Stimulated activated CD8-positive, alpha-beta memory T cell treated with anti-CD3 and anti-CD28 coated beads, Interleukin-7, amount 100 ng/mL, for 4 hours (primary cell): Measurements from ENCODE around the gene GALNT2.

Experiments
- DNase-seq, 2 donors: peaks; one replicate each; pipeline ENCODE4 v3.0.0-alpha.2; 2020; ENCODE audit warnings: low read depth in 2 of 2

Gene GALNT2

DNA sequence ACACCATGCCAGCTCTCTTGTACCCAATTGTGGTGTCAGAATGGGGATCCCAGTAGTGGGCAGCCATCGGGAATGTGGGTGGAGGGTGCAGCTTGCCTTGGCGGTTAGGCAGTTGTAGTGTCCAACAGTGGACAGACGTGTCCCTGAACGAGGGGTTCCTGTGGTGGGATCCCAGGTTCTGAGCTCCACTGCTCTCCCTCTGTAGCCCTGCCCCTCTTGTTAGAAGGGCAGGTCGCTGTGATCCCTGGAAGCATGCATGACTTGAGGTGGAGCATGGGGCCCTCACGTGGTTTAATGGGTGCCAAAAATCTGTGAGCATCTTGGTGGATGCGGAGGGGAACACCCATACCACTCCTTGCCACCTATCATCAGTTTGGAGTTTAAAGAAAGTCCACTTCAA is 4.3 kb downstream of the GALNT2 start:
- no peak for DNase-seq

DNA sequence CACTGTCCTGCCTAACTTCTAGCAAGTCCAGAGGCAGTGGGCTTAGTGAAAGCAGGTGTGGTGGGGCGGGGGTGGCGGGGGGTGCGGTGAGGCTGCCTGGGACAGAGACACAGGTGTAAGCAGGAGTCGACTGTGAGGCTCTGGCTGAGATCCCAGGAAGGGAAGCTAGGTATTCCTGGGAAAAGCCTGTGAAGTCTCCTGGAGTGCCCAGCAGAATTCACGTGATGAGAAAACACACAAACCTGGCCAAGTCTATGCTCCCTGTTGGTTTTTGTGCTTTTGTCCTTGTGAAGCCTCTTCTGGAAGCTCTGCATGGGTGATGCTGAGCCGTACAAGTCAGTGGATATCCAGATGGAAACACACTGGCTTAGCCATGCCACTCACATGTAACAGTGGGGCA is 5.3 kb downstream of the GALNT2 start:
- DNase-seq, result no peak

DNA sequence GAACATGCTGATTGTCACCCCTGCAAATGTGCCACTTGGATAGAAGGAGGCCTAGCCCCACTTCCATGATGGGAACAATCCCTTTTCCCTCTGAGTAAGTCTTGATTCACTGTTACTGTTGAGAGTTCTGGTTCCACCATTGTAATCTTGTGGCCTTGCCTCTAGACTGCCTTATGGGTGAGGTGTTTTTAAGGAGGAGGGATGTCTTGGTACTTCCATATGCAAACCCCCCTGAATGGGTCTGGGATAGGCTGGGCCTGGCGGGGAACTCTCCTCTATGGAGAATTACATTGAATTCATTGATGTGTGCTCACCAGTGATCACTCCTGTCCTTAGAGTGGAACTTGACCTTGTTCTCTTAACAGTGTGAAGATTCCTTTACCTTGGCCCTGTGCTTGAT is 5.8 kb downstream of the GALNT2 start:
- DNase-seq, result no peak

DNA sequence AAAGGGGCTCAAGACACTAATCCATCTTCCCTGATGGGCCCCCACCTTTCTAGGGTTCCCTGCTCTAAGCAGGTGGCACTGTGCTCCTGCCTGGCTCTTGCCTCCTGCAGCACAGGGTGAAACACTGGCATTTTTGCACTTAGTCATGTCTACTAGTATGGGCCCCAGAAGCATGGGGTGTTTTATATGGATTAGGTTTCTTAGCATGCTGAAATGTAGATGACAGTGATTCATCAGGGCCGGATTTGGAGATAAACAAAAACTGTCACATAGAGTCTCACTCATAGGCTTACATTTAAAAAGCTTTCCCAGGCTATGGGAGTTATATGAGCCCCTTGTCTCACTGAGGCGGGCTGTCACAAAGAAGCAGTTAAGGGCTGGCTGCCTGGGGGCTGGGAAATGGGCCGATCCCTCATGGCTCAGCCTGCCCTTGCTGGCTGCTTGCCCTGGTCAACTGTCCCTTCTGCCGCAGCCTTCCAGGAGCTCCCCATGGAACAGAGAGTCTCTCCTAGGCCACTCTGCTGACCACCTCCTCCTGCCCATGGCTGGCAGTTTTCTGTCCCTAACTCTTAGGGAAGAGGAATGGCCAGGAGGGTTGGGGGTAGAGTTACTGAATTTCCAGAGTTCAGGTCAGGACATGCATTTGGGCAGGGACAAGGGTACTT is 6.5 kb downstream of the GALNT2 start:
- no peak for DNase-seq

DNA sequence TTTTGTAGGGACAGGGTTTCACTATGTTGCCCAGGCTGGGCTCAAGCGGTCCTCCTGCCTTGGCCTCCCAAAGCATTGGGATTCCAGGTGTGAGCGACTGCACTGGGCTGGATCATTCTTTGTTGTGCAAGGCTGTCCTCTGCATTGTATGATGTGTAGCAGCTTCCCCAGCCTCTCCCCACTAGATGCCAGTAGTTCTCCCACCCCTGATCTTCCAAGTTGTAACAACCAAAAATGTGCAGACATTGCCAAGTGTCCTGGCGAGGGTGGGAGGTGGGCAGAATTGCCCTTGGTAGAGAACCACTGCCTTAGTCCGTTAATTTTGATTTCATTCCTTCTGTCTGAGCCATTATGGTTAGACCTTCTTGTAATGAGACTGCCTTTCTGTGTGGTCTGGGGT is 7.2 kb downstream of the GALNT2 start:
- no peak for DNase-seq

DNA sequence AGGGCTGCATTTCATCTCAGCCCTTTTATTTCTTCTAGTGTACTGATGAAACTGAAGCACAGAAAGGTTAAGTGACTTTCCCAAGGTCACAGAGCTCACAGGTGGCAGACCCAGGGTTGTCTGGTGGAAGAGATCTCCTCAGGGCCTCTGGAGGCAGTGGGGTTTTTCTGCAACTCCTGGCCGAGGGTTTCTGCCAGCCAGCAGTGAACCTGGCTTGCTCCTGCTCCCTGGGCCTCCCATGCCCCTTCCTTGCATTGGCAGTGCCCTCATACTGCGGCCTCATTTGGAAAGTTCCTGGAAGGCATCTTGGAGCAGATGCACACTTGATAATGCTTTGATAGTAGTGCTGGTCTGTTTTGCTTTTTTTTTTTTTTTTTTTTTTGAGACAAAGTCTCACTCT is 7.7 kb downstream of the GALNT2 start:
- DNase-seq, result no peak

DNA sequence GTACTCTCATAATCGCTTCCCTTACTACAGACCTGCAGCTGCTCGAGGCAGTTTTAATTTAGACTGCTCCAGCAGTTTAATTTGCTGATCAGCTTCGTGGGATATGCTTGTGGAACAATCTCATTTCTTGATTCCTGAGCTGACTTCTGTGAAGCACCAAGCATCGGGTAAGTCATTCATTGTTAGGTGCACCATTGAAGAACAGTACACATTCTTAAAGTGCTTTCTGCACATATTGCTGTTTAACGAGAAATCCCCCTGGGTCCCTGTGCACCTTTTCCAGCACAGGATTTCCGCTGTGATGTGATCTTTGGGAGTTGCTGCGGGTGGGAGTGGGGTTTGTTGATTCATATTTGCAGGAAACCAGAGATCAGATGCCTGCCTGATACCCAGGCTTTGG is 9.1 kb downstream of the GALNT2 start:
- DNase-seq, result no peak

DNA sequence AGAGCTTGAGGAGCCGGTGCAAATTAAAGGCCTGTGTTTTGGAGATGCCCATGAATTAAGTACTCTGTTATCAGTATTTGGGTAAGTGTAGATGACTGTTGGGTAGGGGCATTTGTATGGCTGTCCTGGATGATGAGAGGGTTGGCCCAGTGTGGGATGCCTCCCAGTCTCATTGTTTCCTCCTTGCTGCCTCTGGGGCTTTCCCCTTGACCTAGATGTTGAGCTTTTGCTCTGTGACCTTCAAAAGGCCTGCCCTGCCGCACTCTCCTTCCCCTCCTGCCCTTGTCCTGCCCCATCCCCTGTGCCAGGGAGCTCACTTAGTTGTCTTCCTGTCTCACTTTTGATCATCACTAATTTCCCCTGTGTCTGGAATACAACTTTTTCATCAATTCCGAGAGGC is 10.0 kb downstream of the GALNT2 start:
- no peak for DNase-seq

DNA sequence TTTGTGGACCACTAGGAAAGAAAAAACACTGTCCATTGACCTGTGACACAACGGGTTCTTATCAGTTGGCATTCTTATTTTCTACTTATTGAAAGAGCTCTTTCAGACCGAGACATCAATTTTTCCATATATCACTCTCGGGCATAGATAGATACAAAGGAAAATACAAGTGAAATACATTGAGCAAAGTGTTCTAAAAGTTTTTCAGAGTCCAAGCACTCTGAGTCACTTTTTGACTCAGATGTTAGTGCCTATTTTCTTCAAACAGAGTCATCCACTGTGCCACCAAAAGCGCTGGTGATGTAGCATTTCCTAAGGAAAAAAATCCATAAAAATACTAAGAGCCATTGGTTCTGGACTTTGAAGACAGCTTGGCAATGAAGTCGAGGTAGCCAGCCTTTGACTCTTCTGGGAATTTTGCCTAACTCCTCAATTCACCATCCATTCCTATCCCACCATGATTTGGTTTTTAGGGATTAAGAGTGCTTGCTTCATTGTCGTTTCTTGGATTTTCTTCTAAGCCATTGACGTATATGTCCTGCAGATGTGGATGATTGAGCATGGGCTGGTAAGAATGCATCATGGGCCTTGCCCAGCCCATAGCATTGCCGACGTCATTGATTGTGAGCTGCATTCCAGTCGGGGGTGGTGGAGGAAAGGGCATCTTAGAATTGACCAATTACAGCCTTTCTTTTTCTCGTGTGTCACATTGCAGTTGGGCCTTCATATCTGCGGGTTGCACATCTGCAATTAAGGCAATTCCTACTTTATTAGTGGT is 10.6 kb downstream of the GALNT2 start:
- DNase-seq, result no peak

DNA sequence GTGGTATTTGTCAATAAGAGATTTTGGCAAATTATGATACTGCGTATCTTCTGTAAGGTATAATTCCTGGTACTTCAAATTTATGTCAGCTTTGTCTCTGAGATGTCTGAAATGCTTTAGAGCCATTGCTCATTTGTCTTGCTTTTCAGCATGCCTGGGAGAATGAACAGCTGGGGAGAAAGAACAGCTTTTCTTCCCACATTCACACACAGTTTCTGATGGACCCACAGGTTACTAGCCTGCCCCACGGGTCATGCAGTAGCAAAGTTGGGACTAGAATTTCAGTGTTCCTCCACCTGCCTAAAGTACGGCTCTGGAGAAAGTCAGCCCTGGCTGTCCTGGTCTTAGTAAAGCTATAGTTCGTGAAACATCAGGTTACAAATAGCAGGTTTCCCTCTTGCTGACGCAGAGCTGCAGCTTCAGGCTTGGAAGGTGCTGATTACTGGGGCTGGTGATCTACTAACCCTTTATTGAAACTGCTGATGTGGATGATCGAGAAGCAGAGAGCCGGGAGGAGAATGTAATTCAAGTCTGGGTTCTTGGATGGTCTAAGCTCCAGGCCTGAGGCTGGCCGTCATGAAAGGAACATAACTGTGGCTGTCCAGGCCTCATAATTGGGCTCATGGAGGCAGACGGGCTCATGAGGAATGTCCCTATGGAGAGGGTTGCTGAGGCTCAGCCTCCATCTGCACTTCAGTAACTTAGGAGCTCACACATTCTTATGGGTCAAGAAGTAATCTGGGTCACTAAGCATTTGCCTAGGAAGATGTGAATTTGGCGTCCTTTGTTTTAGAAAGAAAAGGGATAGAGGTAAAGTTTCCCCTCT is 12.4 kb downstream of the GALNT2 start:
- no peak for DNase-seq

DNA sequence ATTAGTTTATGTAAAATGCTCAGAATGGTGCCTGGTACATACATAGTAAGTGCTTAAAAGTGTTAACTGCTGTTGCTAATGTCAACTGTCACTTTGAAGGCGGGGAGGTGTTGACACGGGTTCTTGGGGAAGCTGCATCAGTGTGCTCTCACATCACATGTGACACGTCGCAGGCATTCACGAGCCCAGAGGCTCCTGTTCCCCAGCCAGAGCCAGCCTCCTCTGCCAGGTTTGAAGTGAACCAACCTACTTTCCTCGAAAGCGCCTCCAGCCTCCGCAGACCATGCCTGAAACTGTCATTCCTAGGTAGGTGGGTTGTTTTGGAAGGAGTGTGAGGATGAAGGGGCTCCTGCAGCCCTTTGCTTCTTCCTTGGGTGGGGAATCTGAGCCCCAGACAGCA is 13.8 kb downstream of the GALNT2 start:
- no peak for DNase-seq

DNA sequence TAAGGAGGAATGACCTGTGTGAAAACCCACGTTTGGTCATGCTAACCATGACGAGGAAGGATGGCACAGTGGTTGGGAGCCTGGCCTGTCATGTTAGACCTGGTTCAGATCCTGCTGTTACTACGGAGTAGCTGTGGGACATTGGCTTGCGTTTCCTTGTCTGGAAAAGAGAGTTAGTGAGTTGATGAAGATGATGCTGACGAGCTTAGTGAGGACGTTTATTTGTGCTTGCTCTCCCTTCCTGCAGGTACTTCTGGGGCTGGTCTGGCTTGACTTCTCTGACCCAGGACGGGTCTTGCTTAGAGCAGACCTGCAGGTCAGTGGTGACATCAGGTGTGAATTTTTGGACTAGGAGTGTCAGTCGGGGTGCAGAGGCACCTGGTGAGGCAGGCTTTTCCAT is 14.7 kb downstream of the GALNT2 start:
- DNase-seq, result no peak

DNA sequence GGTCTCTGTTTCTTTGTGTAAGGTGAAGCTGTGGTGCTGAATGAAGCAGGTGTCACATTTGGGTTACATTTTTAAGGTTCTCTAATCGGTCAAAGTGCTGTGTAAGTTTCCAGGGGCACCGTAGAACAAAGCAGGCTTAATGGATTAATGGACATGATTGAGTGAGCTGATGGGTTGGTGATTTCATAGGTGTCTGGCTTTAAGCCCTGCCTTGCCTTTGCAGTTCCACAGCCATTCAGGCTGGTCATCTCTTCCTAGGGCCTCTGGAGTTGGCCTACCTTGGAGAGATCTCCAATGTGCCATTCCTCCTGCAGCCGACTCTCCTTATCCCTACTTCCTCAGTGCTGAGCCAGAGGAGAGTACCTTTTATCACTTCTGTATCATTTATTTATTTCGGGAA is 15.2 kb downstream of the GALNT2 start:
- DNase-seq, result no peak

DNA sequence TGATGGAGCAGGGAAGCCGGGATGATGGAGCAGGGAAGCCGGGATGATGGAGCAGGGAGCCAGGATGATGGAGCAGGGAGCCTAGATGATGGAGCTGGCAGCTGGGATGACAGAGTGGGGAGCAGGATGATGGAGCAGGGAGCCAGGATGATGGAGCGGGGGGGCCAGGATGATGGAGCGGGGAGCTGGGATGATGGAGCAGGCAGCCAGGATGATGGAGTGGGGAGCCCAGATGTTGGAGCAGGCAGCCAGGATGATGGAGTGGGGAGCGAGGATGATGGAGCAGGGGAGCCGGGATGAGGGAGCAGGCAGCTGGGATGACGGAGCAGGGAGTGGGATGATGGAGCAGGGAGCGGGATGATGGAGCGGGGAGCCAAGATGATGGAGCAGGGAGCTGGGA is 16.0 kb downstream of the GALNT2 start:
- no peak for DNase-seq

DNA sequence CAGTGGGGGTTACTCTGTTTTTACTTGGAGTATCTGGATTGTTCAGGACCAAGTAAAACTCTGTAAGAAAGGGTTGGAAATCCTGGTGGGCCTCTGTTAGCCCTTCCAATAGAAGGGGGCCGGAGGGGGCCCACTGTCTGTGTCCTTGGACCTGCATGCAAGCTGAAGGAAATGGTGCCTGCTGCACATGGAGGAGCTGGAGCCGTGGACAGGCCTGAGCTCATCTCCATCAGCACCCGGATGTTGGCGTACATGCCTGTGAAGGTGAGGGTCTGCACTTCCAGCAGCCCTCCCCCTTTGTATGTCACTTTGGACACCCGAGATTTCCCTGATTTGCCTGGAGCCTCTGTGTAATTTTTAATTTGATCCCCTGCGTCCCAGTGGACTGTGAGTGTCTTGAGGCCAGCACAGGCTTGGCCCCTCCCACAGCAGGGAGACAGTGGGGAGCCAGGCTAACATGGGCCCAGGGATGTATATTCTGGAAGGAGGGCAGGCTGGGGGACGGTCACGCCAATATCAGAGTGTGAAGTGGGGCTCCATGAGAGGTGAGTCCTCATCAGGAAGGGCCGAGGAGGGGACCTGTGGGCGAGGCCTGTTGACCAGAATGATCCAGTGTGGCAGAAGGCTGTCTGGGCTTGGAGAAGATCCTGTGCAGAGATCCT is 16.8 kb downstream of the GALNT2 start:
- DNase-seq, result no peak

DNA sequence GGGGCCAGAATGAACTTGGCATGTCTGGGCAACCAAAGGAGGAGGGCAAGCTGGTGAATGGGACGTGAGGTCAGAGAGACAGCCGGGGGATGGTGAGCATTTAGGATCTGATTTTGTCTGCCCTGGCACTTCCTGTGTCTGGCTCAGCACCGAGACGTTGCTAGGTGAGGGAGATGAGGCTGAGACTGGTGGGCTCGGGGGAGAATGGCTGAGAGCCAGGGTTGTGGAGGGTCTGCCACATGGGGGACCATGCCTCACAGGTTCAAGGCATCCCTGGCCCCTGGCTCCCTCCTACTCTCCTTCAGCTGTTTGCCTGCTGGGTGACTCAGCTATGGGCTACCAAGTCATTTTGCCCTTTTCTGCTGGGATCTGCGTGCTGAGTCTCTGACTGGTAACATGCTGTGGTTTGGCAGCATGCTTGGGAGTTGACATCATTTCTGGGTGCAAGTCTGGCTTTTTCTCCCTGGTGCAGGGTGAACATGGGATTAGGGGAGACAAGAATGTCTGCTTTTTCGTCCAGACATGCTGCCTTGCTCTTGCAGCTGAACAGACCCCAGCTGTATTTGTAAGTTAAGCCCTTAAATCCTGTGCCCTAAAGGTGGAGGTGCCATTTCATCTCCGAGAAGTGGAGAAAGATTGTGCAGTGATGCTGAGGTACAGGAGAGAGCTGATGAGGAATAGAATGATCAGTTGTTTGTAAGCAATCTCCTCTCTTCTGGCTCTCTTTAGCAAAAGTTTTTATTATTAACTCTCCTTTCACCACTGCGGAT is 17.6 kb downstream of the GALNT2 start:
- peak; percentile 17 to 40 for DNase-seq

DNA sequence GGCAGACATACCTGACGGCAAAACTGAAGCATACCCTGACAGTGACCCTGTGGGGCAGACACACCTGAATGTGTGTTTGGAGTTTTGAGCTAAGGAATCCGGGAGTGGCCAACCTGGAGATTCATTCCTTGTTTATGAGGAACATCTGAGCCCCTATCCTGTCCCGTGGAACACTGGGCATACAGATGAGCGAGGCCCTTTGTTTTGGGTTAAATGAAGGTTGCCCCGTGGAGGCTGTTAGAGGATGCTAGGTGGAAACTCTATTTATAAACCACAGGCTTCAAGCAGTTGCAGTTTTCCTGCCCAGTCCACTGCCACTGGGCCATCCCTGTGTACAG is 18.1 kb downstream of the GALNT2 start:
- no peak for DNase-seq

DNA sequence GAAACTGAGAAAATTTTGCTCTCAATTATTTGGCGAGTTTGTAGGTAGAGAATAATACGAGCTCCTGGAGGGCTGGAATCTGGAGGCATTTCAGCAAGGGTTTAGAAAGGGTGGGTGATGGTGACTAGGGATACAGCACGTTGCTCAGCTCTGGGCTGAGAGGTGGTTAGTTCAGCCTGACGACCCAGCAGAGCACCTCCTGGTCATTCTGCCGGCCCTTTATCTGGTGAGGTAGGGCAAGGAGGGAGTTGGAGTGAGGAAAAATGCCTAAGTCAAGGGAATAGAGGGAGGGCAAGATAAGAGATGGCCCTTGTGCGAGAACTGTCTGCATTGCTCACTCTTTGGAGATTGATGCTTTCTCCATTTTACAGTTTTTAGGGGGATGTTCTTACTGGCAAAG is 19.1 kb downstream of the GALNT2 start:
- DNase-seq, result no peak

DNA sequence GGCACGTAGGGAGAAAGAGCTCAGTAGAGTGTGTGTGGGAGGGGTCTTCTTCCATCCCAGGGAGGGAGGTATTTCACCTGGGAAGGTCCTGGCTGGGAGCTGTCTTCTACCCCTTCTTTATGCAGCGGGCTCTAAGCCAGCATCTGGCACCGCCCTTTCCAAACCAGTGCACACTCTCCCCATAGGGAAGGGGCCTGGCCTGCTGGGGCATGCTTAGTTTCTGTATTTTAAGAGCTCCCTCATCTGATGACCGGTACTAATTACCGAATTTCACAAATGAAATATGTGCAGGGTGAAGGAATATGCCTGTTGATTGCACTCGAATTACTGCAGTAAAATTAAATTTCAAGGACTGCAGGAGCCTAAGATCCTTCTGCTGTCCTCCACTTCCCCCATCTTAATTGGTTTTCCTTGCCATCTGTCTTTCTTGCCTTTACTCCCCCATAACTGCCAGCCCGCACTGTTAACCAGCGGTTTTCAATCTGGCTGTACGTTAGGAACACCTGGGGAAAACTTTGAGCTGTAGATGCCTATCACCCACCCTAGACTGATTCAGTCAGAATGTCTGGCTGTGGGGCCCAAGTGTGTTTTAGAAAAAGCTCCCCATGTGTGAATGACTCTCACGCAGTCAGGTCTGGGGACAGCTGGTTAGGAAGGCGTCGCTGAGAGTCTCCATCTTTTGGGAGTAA is 20.1 kb downstream of the GALNT2 start:
- DNase-seq, result no peak

DNA sequence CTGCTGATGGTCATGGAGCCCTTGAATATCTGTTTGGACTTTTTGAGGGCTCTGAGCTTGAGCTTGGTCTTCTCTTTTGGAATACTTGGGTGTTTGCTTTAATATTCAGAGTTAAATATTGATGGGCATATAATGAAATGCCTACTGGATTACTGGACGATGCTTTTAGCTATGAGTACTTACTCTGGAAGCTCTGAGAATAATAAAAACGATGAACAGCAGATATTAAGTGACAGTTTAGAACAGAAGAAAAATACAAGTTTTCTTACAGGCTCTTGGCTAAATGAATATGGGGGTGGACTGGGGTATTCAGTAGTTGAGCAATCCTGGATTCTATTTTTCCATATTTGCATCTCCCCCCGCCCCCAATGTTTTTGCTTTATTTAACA is 20.7 kb downstream of the GALNT2 start:
- DNase-seq, result no peak

DNA sequence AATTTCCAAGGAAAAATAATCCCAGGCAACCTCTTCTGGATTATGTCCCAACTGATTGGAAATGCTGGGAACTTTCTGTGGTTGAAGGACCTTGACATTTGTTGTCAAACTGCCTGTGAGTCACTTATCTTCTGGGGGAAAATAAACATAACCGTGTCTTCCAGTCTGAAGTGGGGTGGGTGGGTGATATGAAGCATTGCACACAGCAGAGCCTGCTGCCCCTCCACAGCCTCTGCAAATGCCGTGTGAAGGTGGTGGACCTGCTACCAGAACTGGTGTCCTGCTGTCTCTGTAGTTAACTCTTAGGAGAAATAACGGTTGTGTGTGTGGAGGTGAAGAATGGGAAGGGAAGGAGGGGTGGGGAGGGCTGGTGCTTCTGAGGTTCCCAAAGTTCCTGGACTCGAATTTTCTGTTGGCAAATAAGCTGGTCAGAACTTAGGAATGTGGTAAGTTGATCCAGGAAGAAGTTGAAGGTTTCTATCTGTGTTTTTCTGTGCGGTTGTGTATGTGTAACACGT is 23.2 kb downstream of the GALNT2 start:
- no peak for DNase-seq
